ENCODE results near the gene PSG6.
"Not testable (repeated sequence)": the region's sequence is repeated elsewhere in the genome, so short reads cannot be mapped to it uniquely, and the experiment has no call there.

DNA sequence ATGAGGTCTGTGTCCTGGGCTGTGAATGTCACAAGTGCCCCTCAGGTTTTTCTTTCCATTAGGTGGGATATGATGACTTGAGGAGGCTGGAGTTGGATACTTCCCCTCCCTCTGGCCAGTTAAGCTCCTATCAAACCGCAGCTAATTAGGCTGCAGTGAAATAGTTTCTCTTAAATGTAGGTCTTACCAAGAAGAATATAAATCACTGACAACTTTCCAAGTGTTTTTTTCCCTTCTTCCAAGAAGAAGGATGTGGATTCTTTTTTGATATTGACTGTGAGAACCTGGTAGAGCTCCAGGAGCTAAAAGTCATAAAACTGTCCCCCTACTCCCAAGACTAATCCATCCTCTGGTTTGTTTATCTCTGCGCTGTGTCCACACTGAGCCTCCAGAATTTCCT is 33.8 kb upstream of the PSG6 start:
- TF ChIP-seq, protein P1, sequence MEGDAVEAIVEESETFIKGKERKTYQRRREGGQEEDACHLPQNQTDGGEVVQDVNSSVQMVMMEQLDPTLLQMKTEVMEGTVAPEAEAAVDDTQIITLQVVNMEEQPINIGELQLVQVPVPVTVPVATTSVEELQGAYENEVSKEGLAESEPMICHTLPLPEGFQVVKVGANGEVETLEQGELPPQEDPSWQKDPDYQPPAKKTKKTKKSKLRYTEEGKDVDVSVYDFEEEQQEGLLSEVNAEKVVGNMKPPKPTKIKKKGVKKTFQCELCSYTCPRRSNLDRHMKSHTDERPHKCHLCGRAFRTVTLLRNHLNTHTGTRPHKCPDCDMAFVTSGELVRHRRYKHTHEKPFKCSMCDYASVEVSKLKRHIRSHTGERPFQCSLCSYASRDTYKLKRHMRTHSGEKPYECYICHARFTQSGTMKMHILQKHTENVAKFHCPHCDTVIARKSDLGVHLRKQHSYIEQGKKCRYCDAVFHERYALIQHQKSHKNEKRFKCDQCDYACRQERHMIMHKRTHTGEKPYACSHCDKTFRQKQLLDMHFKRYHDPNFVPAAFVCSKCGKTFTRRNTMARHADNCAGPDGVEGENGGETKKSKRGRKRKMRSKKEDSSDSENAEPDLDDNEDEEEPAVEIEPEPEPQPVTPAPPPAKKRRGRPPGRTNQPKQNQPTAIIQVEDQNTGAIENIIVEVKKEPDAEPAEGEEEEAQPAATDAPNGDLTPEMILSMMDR (IDR thresholded peaks at IDR 0.05): not testable (repeated sequence)
- not testable (repeated sequence) for TF ChIP-seq POLR2A (IDR thresholded peaks at IDR 0.05)

All from adrenal gland (tissue), 5 donors.